HepG2 (cell line): ENCODE results near the gene SERAC1. TPM values are rescaled to one million over a fixed set of nuclear protein-coding genes. Genes with fewer than 3 reads are reported as not detected.

Experiments
- ATAC-seq: fragments of 200-7000 bp; cut with Tn5 transposase; 3 replicates; pipeline ENCODE4 v1.9.1; 2020; ENCODE audit warnings: mild to moderate bottlenecking, moderate library complexity
- BruUV-seq: library from RNA; stranded (reverse); fragments of 400-500 nt; replicated peaks from 2 replicates; lab custom pipeline; 2021; lab: Mats Ljungman, UMichigan
- CTCF ChIA-PET: fragments of 300-600 bp; formaldehyde crosslinking; extraction: SDS; loops from one replicate; lab custom pipeline; 2021; ENCODE audit warnings: low total read pairs, inconsistent platforms, low intra/inter-chr PET ratio; lab: Yijun Ruan, JAX
- POLR2A ChIA-PET: fragments of 350-600 bp; sonication (Branson Sonifier 250); formaldehyde crosslinking; loops from one replicate; lab custom pipeline; 2020; ENCODE audit warnings: antibody characterized with exemption, inconsistent platforms; lab: Yijun Ruan, JAX
- DNase-seq: peaks from one replicate; pipeline ENCODE4 v3.0.0-alpha.2; 2015; ENCODE audit warnings: low spot score
- FAIRE-seq: peaks from 3 replicates; lab custom pipeline; 2011; peaks lifted over from hg19 to GRCh38; lab: Jason Lieb, UNC
- H2AFZ ChIP-seq: one replicate; pipeline ENCODE4 v1.6.1; 2011; ENCODE audit warnings: low read length, inconsistent platforms
- H3K27ac ChIP-seq: fragments of 300-600 bp; 3 replicates; pipeline ENCODE4 v1.8.0; 2011; ENCODE audit warnings: mixed run types, mild to moderate bottlenecking, mixed read lengths, low read length, inconsistent platforms; ENCODE audit not compliant: insufficient read depth; ENCODE audit errors: extremely low read length
- H3K27me3 ChIP-seq, 2 experiments: fragments of 200-600 bp in 1 of 2; 2 replicates in 1 of 2; 3 replicates in 1 of 2; pipeline versions ENCODE4 v1.6.0 to v1.8.0; 2011; ENCODE audit warnings: low read length in 2 of 2, mild to moderate bottlenecking in 2 of 2, moderate library complexity in 2 of 2, inconsistent platforms in 1 of 2; ENCODE audit not compliant: insufficient read depth in 2 of 2, control insufficient read depth in 1 of 2
- H3K36me3 ChIP-seq, 2 experiments: fragments of 200-600 bp in 1 of 2; replicated peaks in 1 of 2; 2 replicates in 1 of 2; 3 replicates in 1 of 2; pipeline versions ENCODE4 v1.5.1 to v1.8.0; 2011; ENCODE audit warnings: low read length in 2 of 2, inconsistent platforms in 1 of 2; ENCODE audit not compliant: insufficient read depth in 2 of 2, control insufficient read depth in 1 of 2
- H3K4me1 ChIP-seq: 2 replicates; pipeline ENCODE4 v1.5.1; 2012; ENCODE audit warnings: low read length, inconsistent platforms; ENCODE audit not compliant: insufficient read depth
- H3K4me2 ChIP-seq: 2 replicates; pipeline ENCODE4 v1.6.0; 2011; ENCODE audit warnings: low read depth, low read length, inconsistent platforms
- H3K4me3 ChIP-seq, 3 experiments: fragments of 200-600 bp in 1 of 3; sonication (generic), shearing (Covaris generic) in 1 of 3; replicated peaks in 1 of 3; 2 replicates each; pipeline ENCODE4 v1.5.1; 2011 to 2016; ENCODE audit warnings: low read length in 3 of 3, inconsistent platforms in 2 of 3, low read depth in 2 of 3, mild to moderate bottlenecking in 2 of 3, control low read depth in 1 of 3, mixed read lengths in 1 of 3; ENCODE audit not compliant: insufficient read depth in 1 of 3
- H3K79me2 ChIP-seq: one replicate; pipeline ENCODE4 v1.6.1; 2011; ENCODE audit warnings: low read length, inconsistent platforms; ENCODE audit not compliant: insufficient read depth
- H3K9ac ChIP-seq: 2 replicates; pipeline ENCODE4 v1.6.0; 2011; ENCODE audit warnings: mild to moderate bottlenecking, low read depth, low read length, inconsistent platforms; ENCODE audit not compliant: insufficient read depth
- H3K9me3 ChIP-seq: 2 replicates; pipeline ENCODE4 v1.5.1; 2012; ENCODE audit warnings: mild to moderate bottlenecking, low read length
- H4K20me1 ChIP-seq: 2 replicates; pipeline ENCODE4 v1.6.0; 2011; ENCODE audit warnings: inconsistent platforms, mild to moderate bottlenecking, low read length, moderate library complexity; ENCODE audit not compliant: insufficient read depth
- FOXA3 ChIP-seq: IDR thresholded peaks from 2 replicates; pipeline ENCODE4 v1.6.1; 2016; ENCODE audit warnings: missing genetic modification reagents, missing compliant biosample characterization
- HNF4G ChIP-seq, 2 experiments: sonication (generic) in 1 of 2; formaldehyde crosslinking in 1 of 2; IDR thresholded peaks; 2 replicates each; pipeline versions ENCODE4 v1.4.0 to v1.6.1; 2011 to 2020; ENCODE audit warnings: borderline replicate concordance in 2 of 2, low read depth in 2 of 2, mild to moderate bottlenecking in 2 of 2, low read length in 1 of 2, missing genetic modification reagents in 1 of 2, moderate library complexity in 1 of 2
- IRX3 ChIP-seq: sonication (generic); formaldehyde crosslinking; IDR thresholded peaks from 2 replicates; pipeline ENCODE4 v1.8.1; 2023; ENCODE audit warnings: mild to moderate bottlenecking, low read depth, missing genetic modification reagents, borderline replicate concordance
- MAFK ChIP-seq, 2 experiments: IDR thresholded peaks in 1 of 2; conservative IDR thresholded peaks in 1 of 2; 2 replicates each; pipeline ENCODE4 v1.6.1; 2011; ENCODE audit warnings: improper control_type of control experiment in 2 of 2, low read length in 2 of 2
- NFYC ChIP-seq: IDR thresholded peaks from 2 replicates; pipeline ENCODE4 v1.6.1; 2016; ENCODE audit warnings: missing genetic modification reagents, missing compliant biosample characterization
- TCF7 ChIP-seq: sonication (generic); IDR thresholded peaks from 2 replicates; pipeline ENCODE4 v1.6.1; 2016; ENCODE audit warnings: antibody characterized with exemption, low read depth
- ZFX ChIP-seq: sonication (generic); formaldehyde crosslinking; IDR thresholded peaks from 2 replicates; pipeline ENCODE4 v1.4.0; 2020; ENCODE audit warnings: mild to moderate bottlenecking, low read depth, missing genetic modification reagents, moderate library complexity
- ZNF10 ChIP-seq: sonication (generic); formaldehyde crosslinking; IDR thresholded peaks from 2 replicates; pipeline ENCODE4 v1.4.0; 2020; ENCODE audit warnings: mild to moderate bottlenecking, low read depth, missing genetic modification reagents, borderline replicate concordance
- ZNF24 ChIP-seq: fragments of 450-650 bp; IDR thresholded peaks from 2 replicates; pipeline ENCODE4 v1.6.1; 2017; ENCODE audit warnings: antibody characterized with exemption, mild to moderate bottlenecking
- ZNF574 ChIP-seq: sonication (generic); formaldehyde crosslinking; IDR thresholded peaks from 2 replicates; pipeline ENCODE4 v1.4.0; 2020; ENCODE audit warnings: missing genetic modification reagents
- ZNF792 ChIP-seq: IDR thresholded peaks from 2 replicates; pipeline ENCODE4 v1.6.1; 2016
- ZNF878 ChIP-seq: sonication (generic); formaldehyde crosslinking; IDR thresholded peaks from 2 replicates; pipeline ENCODE4 v1.8.1; 2023; ENCODE audit warnings: mild to moderate bottlenecking, missing genetic modification reagents, moderate library complexity
- WGBS: methylation state at CpG from one replicate; pipeline ENCODE4 v1.1.6; 2017; ENCODE audit warnings: low lambda C conversion rate; 5-methylcytosine and 5-hydroxymethylcytosine counted together
- in situ Hi-C: cut with HindIII; loops from 2 replicates; pipeline ENCODE4 v1.10.0; 2017; ENCODE audit warnings: low pct_unique_long_range_greater_than_20kb; ENCODE audit not compliant: extremely low pct_ligation_motif_present
- intact Hi-C: fragments of 100-400 bp; cut with micrococcal nuclease; formaldehyde crosslinking; loops from one replicate; pipeline ENCODE4 v1.10.0; 2022; ENCODE audit not compliant: unreplicated experiment
- polyA plus RNA-seq, 8 experiments: library from polyadenylated mRNA; depleted of rRNA in 3 of 8; stranded (reverse) in 7 of 8; unstranded in 1 of 8; fragments of >200 nt; fragmentation: Illumina TruSeq in 4 of 8; extraction: Trizol in 4 of 8; gene quantifications; 2 replicates each; pipeline versions ENCODE4 v1.2.1 to v1.2.3, GENCODE V29; 2011 to 2016; ENCODE audit warnings: low read depth in 4 of 8, missing spikeins in 1 of 8, mixed read lengths in 1 of 8; ENCODE audit not compliant: insufficient read depth in 1 of 8
- total RNA-seq, 5 experiments: library from RNA; depleted of rRNA; stranded (reverse); fragments of >200 nt; fragmentation: Illumina TruSeq; extraction: Trizol; gene quantifications; 2 replicates each; pipeline ENCODE4 v1.2.3, GENCODE V29; 2016; ENCODE audit warnings: low read depth in 1 of 5
- TF ChIP-seq, protein P1 (sequence below): sonication (generic); formaldehyde crosslinking; IDR thresholded peaks from 2 replicates; pipeline ENCODE4 v1.4.0; 2020; ENCODE audit warnings: mild to moderate bottlenecking, missing genetic modification reagents

The SERAC1 gene
- total and polyA plus RNA-seq, 2 of the 13 experiments (the other 11 are each of a cell fraction or from before 2014, with no cell fraction given), result 4.5 to 8.1 TPM

- TF ChIP-seq, protein P1, sequence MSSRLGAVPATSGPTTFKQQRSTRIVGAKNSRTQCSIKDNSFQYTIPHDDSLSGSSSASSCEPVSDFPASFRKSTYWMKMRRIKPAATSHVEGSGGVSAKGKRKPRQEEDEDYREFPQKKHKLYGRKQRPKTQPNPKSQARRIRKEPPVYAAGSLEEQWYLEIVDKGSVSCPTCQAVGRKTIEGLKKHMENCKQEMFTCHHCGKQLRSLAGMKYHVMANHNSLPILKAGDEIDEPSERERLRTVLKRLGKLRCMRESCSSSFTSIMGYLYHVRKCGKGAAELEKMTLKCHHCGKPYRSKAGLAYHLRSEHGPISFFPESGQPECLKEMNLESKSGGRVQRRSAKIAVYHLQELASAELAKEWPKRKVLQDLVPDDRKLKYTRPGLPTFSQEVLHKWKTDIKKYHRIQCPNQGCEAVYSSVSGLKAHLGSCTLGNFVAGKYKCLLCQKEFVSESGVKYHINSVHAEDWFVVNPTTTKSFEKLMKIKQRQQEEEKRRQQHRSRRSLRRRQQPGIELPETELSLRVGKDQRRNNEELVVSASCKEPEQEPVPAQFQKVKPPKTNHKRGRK (CRISPR knock-in tag), result no peak
- TF ChIP-seq, all 625 proteins: peak for 3
Measured at GRCh38 chr6:158095671-158096070, 72.4 kb downstream of the SERAC1 start (continued).

DNA sequence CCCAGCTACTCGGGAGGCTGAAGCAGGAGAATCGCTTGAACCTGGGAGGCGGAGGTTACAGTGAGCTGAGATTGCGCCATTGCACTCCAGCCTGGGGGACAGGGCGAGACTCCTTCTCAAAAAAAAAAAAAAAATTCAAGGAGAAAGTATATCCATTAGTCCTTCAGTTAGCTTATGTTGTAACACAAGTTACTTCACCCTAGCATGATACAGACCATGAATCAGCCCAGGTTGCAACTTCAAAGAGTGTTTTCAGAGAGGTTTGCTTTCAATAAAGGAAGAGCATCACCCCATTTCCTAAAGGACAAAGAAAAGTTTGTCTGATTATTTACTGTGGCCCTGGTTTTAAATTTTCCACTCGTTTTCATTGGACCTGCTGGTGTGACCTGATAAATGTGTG lies 73.0 kb downstream of the SERAC1 start:
- peaks cover 25 to 77% of the 10 kb centered on the region in 2 experiments for H3K36me3 ChIP-seq
- peaks cover 14% of the 10 kb centered on the region for H3K4me1 ChIP-seq
- H3K9me3 ChIP-seq, result no peaks in the 10 kb centered on the region
- DNase-seq, result peak; percentile 19
- BruUV-seq, result no TSS peak
- H3K4me2 ChIP-seq, result no peak overlapping the region
- H3K27me3 ChIP-seq, result no peaks in the 10 kb centered on the region
- intact Hi-C loops, result no loop called here
- H3K27ac ChIP-seq, result peak overlapping the region; percentile 12
- no peaks in the 10 kb centered on the region for H4K20me1 ChIP-seq
- no peak overlapping the region for H2AFZ ChIP-seq
- 0 out of 2 replicates have a peak, but pooled peaks have one; percentile 23 for TF ChIP-seq TCF7
- no peak for TF ChIP-seq NFYC (CRISPR knock-in tag)
- TF ChIP-seq, all 625 proteins: peak for 1
- no peak overlapping the region for H3K4me3 ChIP-seq
- FAIRE-seq (no peak), ATAC-seq (no peak)
- WGBS, result 92% methylated on average over 6 of the region's 6 CpGs
- ChIA-PET CTCF (no interaction called here), POLR2A (no interaction called here)
- in situ Hi-C loops, result no loop called here
- H3K79me2 ChIP-seq, result no peaks in the 10 kb centered on the region
- no peak overlapping the region for H3K9ac ChIP-seq

DNA sequence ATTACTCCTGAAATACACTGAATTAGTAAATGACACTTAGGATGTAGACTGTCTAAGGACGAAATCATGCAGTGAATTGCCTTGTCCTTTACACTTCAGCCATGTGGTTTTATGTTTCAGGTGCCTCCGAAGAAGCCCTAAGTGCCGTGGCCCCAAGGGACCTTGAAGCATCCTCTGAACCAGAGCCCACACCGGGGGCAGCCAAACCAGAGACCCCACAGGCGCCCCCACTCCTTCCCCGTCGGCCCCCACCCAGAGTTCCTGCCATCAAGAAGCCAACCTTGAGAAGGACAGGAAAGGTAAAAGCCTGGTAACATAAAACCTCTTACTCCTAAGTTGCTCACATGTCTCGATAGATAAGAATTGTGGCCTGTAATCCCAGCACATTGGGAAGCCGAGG lies 75.3 kb downstream of the SERAC1 start:
- 97% methylated on average over 9 of the region's 9 CpGs for WGBS
- Histone ChIP-seq H3K36me3 (peaks cover 38 to 88% of the 10 kb centered on the region in 2 experiments), H4K20me1 (no peaks in the 10 kb centered on the region), H3K27me3 (no peaks in the 10 kb centered on the region), H3K9me3 (no peaks in the 10 kb centered on the region), H3K4me3 (no peak overlapping the region), H3K79me2 (no peaks in the 10 kb centered on the region), H2AFZ (no peak overlapping the region), H3K4me1 (peaks cover 14% of the 10 kb centered on the region), H3K4me2 (no peak overlapping the region), H3K27ac (no peak overlapping the region), H3K9ac (no peak overlapping the region)
- no TSS peak for BruUV-seq
- no peak for FAIRE-seq
- ChIA-PET POLR2A (no interaction called here), CTCF (no interaction called here)
- no peak for ATAC-seq
- in situ Hi-C loops (no loop called here), intact Hi-C loops (no loop called here)
- no peak for DNase-seq
- TF ChIP-seq IRX3 (no peak), HNF4G (IDR thresholded peaks at IDR 0.05; ENCODE audit: borderline replicate concordance, low read depth, low read length) (no peak), HNF4G (CRISPR knock-in tag; IDR thresholded peaks at IDR 0.05; ENCODE audit: borderline replicate concordance, low read depth) (no peak), ZNF878 (CRISPR knock-in tag) (no peak), ZFX (no peak), ZNF792 (no peak), ZNF574 (no peak), ZNF24 (no peak), MAFK (conservative IDR thresholded peaks at IDR 0.05 in 1 of 2, IDR thresholded peaks at IDR 0.05 in 1 of 2; ENCODE audit: low read length in 2 of 2) (no peak), FOXA3 (CRISPR knock-in tag) (no peak), ZNF10 (CRISPR knock-in tag) (no peak)
